ENCODE results near the gene ANKHD1.

GRCh38 chr5:140570488-140570887 is 168.9 kb downstream of the ANKHD1 start:
- TF ChIP-seq CTCF (IDR thresholded peaks at IDR 0.05): no peak
- TF ChIP-seq POLR2A (IDR thresholded peaks at IDR 0.05): no peak

Data from heart left ventricle (tissue), 13 donors.